ENCODE data around the gene PARP16.

PARP16 gene

DNA sequence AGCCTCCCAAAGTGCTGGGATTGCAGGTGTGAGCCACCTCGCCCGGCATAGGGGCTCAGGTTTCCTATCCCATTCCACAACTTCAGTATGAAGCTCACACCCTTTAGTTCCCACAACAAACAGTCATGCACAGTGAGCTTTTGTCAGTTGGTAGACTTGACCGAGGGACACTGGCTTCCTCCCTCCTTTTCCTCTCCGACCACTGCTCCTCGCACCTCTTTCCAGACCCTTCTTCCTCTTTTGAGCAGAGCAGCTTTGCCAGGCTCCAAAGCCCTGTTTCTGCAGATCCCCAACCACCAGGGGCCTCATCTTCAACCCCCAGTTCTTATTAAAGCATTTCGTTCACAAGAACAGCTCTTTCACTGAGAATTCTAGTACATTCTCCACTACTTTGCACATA is 62.7 kb downstream of the PARP16 start:
- Histone ChIP-seq H3K4me2 (no peak overlapping the region), H2AFZ (ENCODE audit: low read depth) (no peak overlapping the region), H3K4me1 (ENCODE audit: low read depth, poor library complexity, severe bottlenecking) (peaks cover 8% of the 10 kb centered on the region), H3K36me3 (ENCODE audit: insufficient read depth) (no peaks in the 10 kb centered on the region), H3K79me2 (ENCODE audit: insufficient read depth, low read depth) (no peaks in the 10 kb centered on the region), H3K27me3 (ENCODE audit: insufficient read depth, low read depth) (no peaks in the 10 kb centered on the region), H4K20me1 (ENCODE audit: insufficient read depth) (no peaks in the 10 kb centered on the region), H3K4me3 (IDR thresholded peaks at IDR 0.05; ENCODE audit: insufficient read depth, low read depth, low read length) (no peak overlapping the region), H3K9ac (no peak overlapping the region), H3K27ac (no peak overlapping the region)
- TF ChIP-seq, protein P1, sequence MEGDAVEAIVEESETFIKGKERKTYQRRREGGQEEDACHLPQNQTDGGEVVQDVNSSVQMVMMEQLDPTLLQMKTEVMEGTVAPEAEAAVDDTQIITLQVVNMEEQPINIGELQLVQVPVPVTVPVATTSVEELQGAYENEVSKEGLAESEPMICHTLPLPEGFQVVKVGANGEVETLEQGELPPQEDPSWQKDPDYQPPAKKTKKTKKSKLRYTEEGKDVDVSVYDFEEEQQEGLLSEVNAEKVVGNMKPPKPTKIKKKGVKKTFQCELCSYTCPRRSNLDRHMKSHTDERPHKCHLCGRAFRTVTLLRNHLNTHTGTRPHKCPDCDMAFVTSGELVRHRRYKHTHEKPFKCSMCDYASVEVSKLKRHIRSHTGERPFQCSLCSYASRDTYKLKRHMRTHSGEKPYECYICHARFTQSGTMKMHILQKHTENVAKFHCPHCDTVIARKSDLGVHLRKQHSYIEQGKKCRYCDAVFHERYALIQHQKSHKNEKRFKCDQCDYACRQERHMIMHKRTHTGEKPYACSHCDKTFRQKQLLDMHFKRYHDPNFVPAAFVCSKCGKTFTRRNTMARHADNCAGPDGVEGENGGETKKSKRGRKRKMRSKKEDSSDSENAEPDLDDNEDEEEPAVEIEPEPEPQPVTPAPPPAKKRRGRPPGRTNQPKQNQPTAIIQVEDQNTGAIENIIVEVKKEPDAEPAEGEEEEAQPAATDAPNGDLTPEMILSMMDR (conservative IDR thresholded peaks at IDR 0.05; ENCODE audit: low read depth, low read length): no peak

DNA sequence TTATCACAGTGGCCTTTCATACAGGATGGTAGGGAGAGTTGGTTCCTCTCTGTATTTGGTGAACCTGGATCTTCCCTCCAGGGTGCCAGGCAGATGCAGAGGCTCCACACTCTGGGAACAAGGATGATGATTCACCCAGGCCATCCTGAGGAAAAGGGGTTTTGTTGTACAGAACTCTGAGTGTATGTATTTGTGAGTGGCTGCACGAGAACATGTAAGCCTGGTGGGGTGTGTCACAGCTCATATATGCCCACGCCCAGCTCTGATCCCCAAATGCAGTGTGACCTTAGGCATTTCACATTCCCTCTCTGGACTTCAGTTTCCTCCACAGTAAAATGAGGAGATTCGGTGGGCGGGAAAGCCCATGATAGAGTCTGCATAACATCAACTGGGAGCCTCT is 63.8 kb downstream of the PARP16 start:
- Histone ChIP-seq H3K4me3 (IDR thresholded peaks at IDR 0.05; ENCODE audit: insufficient read depth, low read depth, low read length) (no peak overlapping the region), H3K27me3 (ENCODE audit: insufficient read depth, low read depth) (no peaks in the 10 kb centered on the region), H4K20me1 (ENCODE audit: insufficient read depth) (no peaks in the 10 kb centered on the region), H2AFZ (ENCODE audit: low read depth) (no peak overlapping the region), H3K4me1 (ENCODE audit: low read depth, poor library complexity, severe bottlenecking) (peaks cover 15% of the 10 kb centered on the region), H3K9ac (no peak overlapping the region), H3K27ac (no peak overlapping the region), H3K4me2 (no peak overlapping the region), H3K79me2 (ENCODE audit: insufficient read depth, low read depth) (no peaks in the 10 kb centered on the region), H3K36me3 (ENCODE audit: insufficient read depth) (no peaks in the 10 kb centered on the region)
- TF ChIP-seq, protein P1 (conservative IDR thresholded peaks at IDR 0.05; ENCODE audit: low read depth, low read length): no peak

DNA sequence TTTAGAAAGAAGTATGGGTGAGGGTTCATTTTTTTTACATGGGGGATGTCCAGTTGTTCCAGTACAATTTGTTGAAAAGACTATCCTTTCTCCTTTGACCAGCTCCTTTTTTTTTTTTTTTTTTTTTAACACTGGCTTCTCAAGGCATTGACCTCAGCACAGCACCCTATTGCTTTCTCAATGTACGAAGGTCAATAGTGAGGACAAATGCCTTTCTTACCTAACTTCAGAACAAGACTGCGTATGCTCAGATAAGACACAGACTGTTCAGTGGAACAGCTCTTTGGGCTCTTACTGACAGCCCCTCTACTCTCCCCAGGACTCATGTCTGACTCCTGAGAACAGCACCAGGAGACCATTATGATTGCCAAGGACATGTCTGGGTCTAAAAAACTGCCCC is 65.0 kb downstream of the PARP16 start:
- Histone ChIP-seq H3K79me2 (ENCODE audit: insufficient read depth, low read depth) (no peaks in the 10 kb centered on the region), H3K27ac (no peak overlapping the region), H3K27me3 (ENCODE audit: insufficient read depth, low read depth) (no peaks in the 10 kb centered on the region), H4K20me1 (ENCODE audit: insufficient read depth) (no peaks in the 10 kb centered on the region), H3K4me3 (IDR thresholded peaks at IDR 0.05; ENCODE audit: insufficient read depth, low read depth, low read length) (no peak overlapping the region), H3K9ac (no peak overlapping the region), H3K36me3 (ENCODE audit: insufficient read depth) (no peaks in the 10 kb centered on the region), H3K4me2 (no peak overlapping the region), H2AFZ (ENCODE audit: low read depth) (no peak overlapping the region), H3K4me1 (ENCODE audit: low read depth, poor library complexity, severe bottlenecking) (peaks cover 15% of the 10 kb centered on the region)
- TF ChIP-seq, protein P1 (conservative IDR thresholded peaks at IDR 0.05; ENCODE audit: low read depth, low read length): no peak

DNA sequence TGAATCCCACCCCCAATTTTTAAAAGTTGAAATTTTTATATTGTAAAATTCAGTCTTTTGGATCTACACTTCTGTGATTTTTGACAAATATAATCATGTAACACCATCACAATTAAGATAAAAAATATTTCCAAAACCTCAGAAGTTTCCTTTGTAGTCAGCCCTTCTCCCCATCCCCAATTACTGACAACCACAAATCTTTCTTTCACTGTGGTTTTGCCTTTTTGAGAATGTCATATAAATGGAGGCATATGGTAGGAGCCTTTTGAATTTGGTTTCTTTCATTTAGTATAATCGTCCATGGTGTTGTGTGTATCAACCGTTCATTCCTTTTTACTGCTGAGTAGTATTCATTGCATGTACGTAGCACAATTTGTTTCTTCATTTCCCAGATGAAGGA is 67.5 kb downstream of the PARP16 start:
- Histone ChIP-seq H2AFZ (ENCODE audit: low read depth) (no peak overlapping the region), H3K79me2 (ENCODE audit: insufficient read depth, low read depth) (no peaks in the 10 kb centered on the region), H3K4me1 (ENCODE audit: low read depth, poor library complexity, severe bottlenecking) (peaks cover 15% of the 10 kb centered on the region), H3K27me3 (ENCODE audit: insufficient read depth, low read depth) (no peaks in the 10 kb centered on the region), H3K9ac (no peak overlapping the region), H3K27ac (no peak overlapping the region), H3K36me3 (ENCODE audit: insufficient read depth) (no peaks in the 10 kb centered on the region), H3K4me3 (IDR thresholded peaks at IDR 0.05; ENCODE audit: insufficient read depth, low read depth, low read length) (no peak overlapping the region), H3K4me2 (peak overlapping the region; percentile 27; the same call in 1 of the 2 replicates), H4K20me1 (ENCODE audit: insufficient read depth) (no peaks in the 10 kb centered on the region)
- TF ChIP-seq, protein P1 (conservative IDR thresholded peaks at IDR 0.05; ENCODE audit: low read depth, low read length): no peak

Measured in KMS-11 (cell line).